HG02678 (cell line): Measurements from ENCODE around the gene RANBP3.

Experiments
- ATAC-seq: cut with Tn5 transposase; IDR thresholded peaks from one replicate; pipeline ENCODE4 v1.9.1; 2021; ENCODE audit warnings: mild to moderate bottlenecking, moderate library complexity; ENCODE audit not compliant: unreplicated experiment

The RANBP3 gene

DNA sequence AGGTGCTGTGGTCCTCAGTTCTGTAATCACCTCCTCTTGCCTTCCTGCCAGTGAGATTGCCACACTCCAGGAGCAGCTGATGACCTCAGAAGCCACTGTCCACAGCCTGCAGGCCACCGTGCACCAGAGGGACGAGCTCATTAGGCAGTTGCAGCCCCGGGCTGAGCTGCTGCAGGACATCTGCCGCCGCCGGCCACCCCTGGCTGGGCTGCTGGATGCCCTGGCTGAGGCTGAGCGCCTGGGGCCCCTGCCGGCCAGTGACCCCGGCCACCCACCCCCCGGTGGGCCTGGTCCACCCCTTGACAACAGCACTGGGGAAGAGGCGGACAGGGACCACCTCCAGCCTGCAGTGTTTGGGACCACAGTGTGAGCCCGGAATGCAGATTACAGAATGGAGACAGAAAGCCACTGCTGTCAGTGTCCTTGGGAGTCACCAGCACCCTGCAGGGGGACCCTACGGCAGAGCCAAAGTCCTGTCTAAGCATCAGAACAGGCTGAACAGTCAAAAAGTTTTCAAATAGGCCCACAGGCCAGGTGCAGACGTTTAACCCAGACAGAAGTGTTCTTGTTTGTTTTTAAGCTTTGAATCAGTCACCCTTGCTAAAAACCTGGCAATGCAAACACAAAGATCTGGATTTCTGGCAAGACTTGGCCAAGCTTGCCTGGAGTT lies 69.0 kb downstream of the RANBP3 start:
- no peak for ATAC-seq

GRCh38 chr19:5907241-5907640 lies 70.7 kb downstream of the RANBP3 start:
- no peak for ATAC-seq

DNA sequence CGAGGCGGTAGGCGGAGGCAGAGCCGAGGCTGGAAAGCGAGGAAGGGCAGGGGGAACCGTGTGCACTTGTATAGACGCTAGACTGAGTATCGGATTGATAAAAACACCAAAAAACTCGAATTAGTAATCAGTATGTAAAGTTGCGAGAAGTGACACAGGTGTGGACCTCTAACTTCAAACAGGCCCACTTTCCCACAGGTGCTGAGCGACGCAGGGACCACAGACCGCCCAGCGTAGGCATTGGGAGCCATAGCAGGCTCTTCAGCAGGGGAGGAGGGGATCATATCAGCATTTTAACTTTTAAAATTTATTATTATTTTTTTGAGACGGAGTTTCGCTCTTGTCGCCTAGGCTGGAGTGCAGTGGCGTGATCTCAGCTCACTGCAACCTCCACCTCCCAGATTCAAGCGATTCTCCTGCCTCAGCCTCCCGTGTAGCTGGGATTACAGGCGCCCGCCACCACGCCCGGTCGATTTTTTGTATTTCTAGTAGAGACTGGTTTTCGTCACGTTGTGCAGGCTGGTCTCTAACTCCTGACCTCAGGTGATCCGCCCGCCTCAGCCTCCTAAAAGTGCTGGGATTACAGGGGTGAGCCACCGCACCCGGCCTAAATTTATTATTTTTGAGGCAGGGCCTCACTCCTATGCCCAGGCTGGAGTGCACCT lies 72.7 kb downstream of the RANBP3 start:
- ATAC-seq: no peak

- ATAC-seq: peak; percentile 75
Observed at GRCh38 chr19:5904352-5905113, 73.4 kb downstream of the RANBP3 start, which contains the start of gene VMAC. TSS of gene VMAC (plus strand) at chr19:5904872. CDS start at chr19:5904891, 19 bp downstream.

- ATAC-seq: peak; percentile 33
Observed at GRCh38 chr19:5903624-5904351, 74.2 kb downstream of the RANBP3 start, which contains the start of gene NDUFA11. TSS of gene NDUFA11 (minus strand) at chr19:5903790. CDS start at chr19:5903708, 82 bp downstream.

- no peak for ATAC-seq
Observed at GRCh38 chr19:5903056-5903623, 74.8 kb downstream of the RANBP3 start.

DNA sequence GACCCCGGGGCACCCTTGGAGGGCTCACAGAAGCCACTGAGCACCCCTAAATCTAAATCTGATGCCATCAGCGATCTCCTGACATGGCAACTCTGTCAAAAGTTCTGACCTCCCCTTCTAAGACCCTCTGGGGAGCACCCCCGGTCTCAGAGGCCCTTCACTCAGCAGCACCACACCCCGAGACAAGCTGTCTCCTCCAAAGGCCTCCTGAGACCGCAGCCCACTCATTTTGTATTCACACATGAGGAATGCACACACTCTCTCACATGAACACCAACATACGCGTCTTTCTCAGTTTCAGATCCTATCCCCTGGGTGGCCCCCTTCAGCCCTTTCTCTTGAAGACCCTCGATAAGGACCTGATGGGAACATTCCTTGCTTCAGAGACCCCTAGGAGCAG lies 77.0 kb downstream of the RANBP3 start:
- no peak for ATAC-seq

DNA sequence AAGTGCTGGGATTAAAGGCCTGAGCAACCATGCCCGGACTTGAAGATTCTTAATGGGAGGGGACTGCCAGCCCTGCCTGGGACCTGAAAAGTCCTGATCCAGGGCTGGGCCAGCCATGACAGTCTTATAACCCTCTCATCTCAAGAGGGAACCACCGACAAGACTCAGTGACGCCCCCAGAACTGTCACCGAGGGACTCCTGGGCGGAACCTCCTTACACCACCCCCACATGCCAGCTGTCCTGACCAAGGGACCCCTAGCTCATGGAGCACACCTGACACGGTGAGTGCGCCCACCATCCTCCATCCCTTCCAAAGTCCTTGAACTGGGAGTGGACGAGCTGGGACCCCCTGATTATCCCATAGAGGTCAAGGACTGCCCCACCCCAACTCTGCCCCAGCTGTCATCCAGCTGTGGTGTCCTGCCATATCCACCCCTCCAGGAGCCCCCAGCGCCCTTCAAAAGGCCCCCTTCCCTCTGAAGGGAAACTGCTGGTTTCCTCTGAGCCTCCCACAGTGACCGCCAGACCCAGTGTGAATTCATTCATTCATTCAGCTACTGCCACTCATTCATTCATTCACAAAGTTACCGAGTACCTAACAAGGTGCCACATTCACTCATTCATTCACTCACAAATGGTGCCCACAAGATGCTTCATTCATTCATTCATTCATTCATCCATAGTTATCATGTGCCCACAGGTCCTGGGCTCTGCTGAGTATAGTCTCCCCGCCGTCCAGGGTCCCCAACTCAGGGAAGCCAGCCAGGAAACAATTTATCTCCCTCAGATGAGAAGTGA lies 78.0 kb downstream of the RANBP3 start:
- ATAC-seq: no peak

DNA sequence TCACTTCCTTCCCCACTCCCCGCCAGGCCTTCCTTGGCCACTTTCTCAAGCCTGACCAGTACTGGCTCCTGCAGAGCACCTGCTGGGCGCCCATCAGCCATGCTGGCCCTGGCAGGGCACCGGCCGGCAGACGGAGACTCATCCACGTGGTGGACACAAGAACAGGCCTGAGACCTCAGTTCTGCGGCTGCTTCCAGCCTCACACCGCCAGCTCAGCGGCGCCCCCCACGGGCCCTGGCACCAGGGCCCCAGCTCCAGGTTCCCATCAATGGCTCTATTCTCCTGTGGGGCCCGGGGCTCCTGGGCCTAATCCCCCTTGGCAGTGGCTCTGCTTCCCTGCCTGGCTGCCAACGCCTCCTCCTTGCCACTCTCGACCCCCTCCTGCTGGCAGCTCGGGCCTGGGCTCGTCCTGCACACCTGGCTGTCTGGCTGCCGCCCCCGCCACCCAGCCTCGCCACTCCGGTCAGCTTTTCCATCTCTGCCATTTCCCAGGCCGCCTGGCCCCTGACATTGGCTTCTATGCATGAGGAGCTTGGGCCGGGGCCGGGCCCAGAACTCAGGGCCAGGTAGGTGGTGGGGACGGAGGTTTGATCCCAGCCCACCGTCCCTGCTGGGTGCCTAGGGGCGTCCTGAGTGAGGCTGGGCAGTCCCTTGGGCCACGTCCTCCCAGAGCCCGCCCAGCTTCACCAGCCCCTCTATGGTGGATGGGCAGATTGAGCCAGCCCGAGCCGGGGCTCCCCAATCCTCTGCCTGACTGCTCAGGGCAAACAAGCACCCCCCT lies 80.6 kb downstream of the RANBP3 start:
- no peak for ATAC-seq

DNA sequence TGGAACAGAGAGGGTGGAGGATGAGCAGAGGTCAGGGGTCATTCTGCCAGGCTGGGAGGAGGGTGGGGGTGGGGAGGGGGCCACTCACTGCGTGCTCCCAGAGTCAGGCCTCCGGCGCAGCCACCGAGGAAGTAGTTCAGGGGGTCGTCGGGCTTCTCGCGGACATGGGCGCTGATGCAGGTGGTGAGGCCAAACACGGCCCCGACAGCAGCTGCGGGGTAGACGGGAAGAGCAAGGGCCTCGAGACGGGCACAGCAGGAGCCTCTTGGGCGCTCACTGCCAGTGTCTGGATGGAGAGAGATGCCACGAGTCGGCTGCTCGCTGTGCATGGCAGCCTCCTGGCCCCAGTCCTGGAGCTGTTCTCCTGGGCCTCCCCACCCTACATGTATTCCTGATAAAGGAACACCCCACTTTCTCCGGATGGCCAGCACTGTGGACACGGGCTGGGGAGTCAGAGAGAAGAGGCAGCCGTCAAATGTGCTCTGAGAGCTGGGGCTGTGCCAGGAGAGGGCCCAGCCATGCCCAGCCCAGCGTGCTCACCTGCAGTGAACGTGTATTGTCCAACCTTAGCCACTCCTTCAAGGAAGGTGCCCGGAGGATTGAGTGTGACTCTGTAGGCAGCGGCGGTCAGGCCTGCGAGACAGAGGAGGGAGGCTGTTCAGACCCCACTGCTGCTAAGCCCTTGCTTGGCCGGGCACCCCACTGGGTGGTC lies 81.4 kb downstream of the RANBP3 start:
- no peak for ATAC-seq

GRCh38 chr19:5895890-5896289 lies 82.0 kb downstream of the RANBP3 start:
- ATAC-seq: no peak

DNA sequence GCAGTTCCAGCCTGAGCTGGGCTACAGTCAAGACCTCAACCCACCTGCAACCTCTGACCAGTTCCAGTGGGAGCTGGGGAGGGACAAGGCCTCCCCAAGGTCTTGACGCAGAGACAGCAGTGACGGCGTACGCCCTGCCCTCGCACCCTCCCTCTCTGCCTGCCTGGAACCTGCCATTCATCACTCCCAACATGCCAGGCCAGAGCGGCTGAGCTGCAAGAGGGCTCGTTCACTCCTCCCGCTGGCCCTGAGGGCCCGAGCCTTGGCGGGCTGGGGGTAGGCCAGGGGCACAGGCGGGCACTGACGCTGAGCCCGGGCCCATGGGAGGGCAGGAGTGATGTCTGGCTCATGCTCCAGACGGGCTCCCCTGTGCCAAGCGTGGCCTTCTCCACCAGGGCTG lies 82.5 kb downstream of the RANBP3 start:
- ATAC-seq: no peak

- no peak for ATAC-seq
Observed at GRCh38 chr19:5894704-5895349, 83.1 kb downstream of the RANBP3 start.

GRCh38 chr19:5893907-5894703 lies 83.8 kb downstream of the RANBP3 start:
- no peak for ATAC-seq

- ATAC-seq: no peak
Observed at GRCh38 chr19:5893296-5893903, 84.5 kb downstream of the RANBP3 start.

DNA sequence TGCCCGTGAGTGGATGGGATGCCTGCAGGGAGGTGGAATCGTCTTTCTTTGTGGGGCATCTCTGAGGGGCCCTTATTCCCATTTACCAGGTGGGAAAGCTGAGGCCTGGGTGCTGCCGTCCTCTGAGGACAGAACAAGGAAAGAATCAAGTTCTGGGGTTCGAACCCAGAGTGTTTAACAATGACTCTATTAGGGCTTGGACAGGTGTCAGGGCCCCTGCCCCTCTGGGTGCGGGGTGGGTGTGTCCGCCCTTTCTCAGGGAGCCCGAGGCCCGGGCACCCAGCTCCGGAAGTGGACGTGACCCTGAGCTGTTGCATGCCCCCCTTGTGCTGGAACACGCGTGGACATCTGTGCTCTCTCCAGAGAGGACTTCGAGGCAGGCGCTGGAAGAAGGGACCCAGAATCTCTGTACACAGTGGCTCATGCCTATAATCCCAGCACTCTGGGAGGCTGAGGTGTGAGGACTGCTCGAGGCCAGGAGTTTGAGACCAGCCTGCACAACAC lies 85.1 kb downstream of the RANBP3 start:
- no peak for ATAC-seq
